GM21381 (cell line): Measurements from ENCODE around the gene ONECUT3.

Experiments used
- ATAC-seq: cut with Tn5 transposase; IDR thresholded peaks from one replicate; pipeline ENCODE4 v1.9.1; 2021; ENCODE audit warnings: mild to moderate bottlenecking, moderate library complexity; ENCODE audit not compliant: unreplicated experiment

Gene ONECUT3

GRCh38 chr19:1828279-1829238, 75.3 kb downstream of the ONECUT3 start:
- ATAC-seq, result no peak

GRCh38 chr19:1829958-1830357, 76.7 kb downstream of the ONECUT3 start:
- ATAC-seq, result no peak

- no peak for ATAC-seq
Observed at GRCh38 chr19:1830568-1830967, 77.3 kb downstream of the ONECUT3 start.
